Cardiac septum (tissue), 1 donor: ENCODE data around the gene MTF2. TPM values are rescaled to one million over a fixed set of nuclear protein-coding genes. Genes with fewer than 3 reads are reported as not detected.
"Not testable (repeated sequence)": the region's sequence is repeated elsewhere in the genome, so short reads cannot be mapped to it uniquely, and the experiment has no call there.

Experiments
- DNase-seq: peaks from one replicate; pipeline ENCODE4 v3.0.0-alpha.2; 2020; ENCODE audit warnings: low spot score
- intact Hi-C: fragments of 100-400 bp; cut with DNase I; formaldehyde crosslinking; loops from one replicate; pipeline ENCODE4 v1.14.0; 2022
- total RNA-seq: library from RNA; stranded (reverse); fragmentation: NEBNext Ultra II Directional; extraction: Animal tissue kit (Norgen Biotek cat#: 25700); gene quantifications from one replicate; pipeline ENCODE4 v1.2.1, GENCODE V29; 2021
- donor health status: DM: no; HTN: no; CAD: no.

MTF2 gene
- total RNA-seq, 1 donor from 2014 or later, result 7.0 TPM

DNA sequence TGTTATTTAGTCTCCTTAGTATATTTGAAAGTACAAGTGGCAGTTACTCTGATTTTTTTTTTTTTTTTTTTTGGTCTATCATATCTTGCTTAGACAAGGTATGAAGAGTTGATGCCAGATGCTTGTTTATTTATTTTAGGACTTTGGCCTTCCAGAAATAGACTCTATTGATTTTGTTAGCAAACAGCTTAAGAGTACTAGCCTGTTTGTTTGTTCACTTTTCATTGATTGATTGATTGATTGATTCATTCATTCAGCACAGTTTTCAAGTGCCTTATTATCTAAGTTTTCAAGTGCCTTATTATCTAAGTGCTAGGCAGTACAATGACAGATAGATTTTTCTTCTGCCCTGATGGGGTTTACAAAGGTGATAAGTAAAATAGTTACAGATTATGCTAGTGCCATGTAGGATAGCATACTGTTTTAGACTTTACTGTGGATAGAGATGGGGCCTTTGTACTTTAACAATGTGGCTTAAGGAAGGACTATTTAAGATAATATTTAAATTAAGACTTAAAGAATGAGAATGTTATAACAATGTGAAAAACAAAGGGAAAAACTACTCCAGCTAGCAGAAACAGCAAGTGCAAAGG, 50.5 kb downstream of the MTF2 start:
- no peak for DNase-seq
- intact Hi-C loops, result no loop called here

DNA sequence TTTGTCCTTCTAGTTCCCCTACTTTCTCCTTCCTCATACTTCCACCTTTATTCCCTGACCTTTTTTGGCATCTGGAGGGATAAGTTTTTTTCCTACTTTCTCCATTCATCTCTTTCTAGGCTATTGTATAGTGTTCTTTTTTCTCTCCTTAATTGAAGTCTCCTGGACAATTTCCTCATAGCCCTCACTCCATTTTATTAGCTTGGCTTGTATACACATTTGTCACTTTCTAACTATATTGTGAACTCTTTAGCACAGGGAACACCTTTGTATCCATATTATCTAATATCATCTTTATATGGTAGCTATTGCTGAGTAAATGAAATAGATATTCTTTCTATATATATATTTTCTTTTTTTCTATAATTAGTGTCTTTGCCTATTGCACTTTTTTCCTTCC, 53.6 kb downstream of the MTF2 start:
- no peak for DNase-seq
- intact Hi-C loops, result no loop called here

- intact Hi-C loops, result no loop called here
- no peak for DNase-seq
These were observed 57.4 kb downstream of the MTF2 start for GRCh38 chr1:93136445-93136844.

GRCh38 chr1:93137604-93138292, 58.7 kb downstream of the MTF2 start:
- intact Hi-C loops, result no loop called here

DNA sequence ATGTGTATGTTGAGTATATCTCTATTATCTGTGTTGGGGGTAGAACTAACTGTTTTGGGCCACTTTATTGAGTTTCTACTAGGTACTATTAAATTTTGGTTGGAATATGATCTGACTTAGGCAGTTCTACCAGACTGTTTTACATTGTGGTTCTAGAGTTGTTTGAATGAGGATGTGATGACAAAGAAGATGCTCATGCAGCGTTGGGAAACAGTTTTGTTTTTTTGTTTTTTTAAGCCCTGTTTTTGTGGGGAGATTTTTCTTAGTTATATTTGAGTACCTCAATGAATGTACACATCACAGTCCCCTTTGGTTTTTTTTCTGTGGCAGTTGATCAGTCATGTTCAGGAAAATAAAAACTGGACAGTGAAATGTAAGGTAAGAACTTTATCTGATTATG, 61.0 kb downstream of the MTF2 start:
- intact Hi-C loops, result no loop called here
- DNase-seq, result no peak

More at GRCh38 chr1:93137604-93138292, 58.7 kb downstream of the MTF2 start:
- no peak for DNase-seq

DNA sequence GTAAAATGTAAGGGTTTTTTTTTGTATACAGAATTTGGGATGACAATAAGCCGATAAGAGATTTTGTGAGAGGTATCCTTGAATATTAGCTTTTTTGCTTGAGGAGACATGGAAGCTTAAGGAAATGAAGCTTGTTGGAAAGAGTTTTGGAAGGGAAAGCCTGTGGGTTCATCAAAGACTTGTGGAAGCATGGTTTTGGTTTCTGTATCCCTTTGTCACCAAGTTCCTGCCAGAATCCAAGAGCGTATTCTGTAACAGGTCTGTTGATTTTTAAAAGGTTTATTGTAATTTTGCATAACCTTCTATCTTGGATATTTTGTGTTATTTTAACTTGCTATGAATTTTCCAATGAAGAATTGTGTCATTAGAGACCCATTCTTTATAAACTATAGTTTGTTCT, 63.1 kb downstream of the MTF2 start:
- DNase-seq, result no peak
- intact Hi-C loops, result no loop called here

- intact Hi-C loops, result no loop called here
- no peak for DNase-seq
These were observed 64.1 kb downstream of the MTF2 start for GRCh38 chr1:93143136-93143535.

DNA sequence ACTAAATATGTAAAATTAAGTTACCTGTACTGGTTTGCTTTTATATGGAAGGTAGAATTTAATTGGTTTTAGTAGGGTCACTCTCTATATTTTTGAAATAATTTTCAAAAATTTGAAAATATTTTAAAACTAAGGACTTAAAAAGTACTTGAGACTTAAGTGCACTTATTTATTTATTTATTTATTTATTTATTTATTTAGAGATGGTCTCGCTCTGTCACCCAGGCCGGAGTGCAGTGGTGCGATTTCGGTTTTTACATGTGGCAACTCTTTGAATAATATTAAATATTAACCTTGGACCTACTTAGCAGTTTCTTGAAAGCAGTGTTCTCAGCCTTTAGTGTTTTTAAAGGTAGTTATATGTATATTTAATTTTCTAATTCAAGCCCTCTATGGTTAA, 64.7 kb downstream of the MTF2 start:
- no peak for DNase-seq
- intact Hi-C loops, result no loop called here

DNA sequence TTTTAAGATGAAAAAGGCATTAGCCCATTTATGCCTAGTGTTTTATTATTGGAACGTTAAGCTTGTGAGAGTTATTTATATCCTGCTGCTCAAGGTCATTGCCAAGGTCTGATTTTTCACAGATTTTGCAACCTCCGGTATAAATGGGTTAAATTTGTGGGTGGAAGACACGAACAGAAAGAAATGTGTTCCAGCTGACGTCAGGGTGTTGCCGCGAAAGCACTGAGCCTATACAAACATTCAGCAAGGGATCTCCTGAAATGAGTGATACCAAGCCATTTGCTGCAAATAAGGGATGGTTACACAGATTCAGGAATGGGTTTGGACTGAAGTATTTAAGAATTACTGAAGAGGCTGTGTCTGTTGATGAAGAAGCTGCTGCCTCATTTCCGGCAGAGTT, 68.9 kb downstream of the MTF2 start:
- DNase-seq, result no peak
- intact Hi-C loops, result no loop called here

DNA sequence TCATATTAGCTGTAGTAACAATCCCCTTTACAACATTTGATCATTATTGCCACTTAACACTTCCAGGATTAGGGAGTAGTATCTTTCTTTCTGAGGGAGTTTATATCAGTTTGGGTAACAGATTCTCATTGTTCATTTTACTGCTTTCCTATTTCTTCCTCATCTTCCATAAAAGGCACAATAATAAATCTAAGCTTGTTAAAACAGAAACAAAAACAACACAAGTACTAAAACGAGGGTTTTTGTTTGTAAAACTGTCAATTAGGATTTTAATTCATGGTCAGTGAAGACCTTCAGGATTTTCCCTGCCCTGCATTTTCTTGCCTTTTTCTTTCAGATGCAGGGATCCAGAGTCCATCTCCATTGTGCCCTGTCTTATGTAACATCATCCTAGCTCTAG, 71.6 kb downstream of the MTF2 start:
- no peak for DNase-seq
- intact Hi-C loops, result no loop called here

DNA sequence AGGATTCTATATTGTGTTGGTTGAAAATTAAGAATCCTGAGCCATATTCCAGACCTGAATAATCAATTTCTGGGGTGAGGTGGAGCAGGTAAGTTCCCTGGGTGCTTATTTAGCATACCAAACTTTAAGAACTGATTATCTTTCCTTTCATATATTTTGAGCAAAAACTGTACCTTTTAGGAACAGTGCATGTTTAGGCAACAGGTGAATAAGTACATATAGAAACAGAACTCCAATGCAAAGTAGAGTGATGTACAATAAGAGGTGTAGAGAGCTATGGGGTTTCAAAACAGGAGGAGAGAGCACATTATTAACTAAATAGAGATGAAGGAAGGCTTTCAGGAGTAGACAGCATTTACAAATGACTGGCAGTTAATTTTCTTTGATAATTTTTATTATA, 72.4 kb downstream of the MTF2 start:
- DNase-seq, result no peak
- intact Hi-C loops, result no loop called here

DNA sequence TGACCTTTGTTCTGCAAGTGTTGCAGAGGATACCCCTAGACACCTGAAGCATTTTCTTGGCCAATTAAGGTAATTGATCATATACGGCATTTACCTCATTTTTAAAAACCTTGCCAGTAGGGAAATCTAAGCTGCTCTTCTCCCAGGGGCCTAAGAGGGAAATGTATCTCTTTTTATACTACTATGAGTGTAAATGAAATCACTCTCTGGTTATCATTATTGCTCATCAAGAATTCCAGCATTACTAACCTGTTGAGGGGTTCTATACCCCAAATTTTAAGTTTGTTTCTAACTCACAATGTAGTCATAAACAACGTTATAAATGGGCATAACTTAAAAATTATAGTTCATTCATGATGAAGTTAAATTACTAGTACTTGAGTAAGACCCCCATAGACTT, 73.8 kb downstream of the MTF2 start:
- no peak for DNase-seq
- intact Hi-C loops, result no loop called here

DNA sequence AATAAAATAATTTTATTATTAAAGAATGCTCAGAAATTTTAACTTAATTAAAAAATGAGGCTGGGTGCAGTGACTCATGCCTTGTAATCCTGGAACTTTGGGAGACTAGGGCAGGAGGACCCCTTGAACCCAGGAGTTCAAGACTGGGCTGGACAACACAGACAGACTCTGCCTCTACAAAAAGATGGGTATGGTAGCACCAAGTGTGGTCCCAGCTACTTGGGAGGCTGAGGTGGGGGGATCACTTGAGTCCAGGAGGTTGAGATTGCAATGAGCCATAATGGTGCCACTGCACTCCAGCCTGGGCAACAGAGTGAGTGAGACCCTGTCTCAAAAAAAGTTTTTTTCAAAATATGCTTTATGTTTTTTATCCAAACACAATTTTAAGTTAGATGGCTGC, 75.8 kb downstream of the MTF2 start:
- intact Hi-C loops, result no loop called here
- DNase-seq, result no peak

- intact Hi-C loops, result no loop called here
- no peak for DNase-seq
These were observed 76.3 kb downstream of the MTF2 start for GRCh38 chr1:93155335-93155734.

- intact Hi-C loops, result no loop called here
- DNase-seq, result no peak
These were observed 80.3 kb downstream of the MTF2 start for GRCh38 chr1:93159337-93159736.

DNA sequence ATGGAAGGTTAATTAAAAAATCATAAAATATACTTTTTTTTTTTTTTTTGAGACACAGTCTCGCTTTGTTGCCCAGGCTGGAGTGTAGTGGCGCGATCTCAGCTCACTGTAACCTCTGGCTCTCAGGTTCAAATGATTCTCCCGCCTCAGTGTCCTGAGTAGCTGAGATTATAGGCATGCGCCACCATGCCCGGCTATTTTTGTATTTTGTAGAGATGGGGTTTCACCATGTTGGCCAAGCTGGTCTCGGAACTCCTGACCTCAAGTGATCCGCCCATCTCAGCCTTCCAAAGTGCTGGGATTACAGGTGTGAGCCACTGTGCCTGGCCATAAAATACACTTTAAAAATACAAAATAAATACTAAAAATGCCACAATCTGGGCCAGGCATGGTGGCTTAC, 84.2 kb downstream of the MTF2 start:
- DNase-seq, intact Hi-C loops: not testable (repeated sequence)

DNA sequence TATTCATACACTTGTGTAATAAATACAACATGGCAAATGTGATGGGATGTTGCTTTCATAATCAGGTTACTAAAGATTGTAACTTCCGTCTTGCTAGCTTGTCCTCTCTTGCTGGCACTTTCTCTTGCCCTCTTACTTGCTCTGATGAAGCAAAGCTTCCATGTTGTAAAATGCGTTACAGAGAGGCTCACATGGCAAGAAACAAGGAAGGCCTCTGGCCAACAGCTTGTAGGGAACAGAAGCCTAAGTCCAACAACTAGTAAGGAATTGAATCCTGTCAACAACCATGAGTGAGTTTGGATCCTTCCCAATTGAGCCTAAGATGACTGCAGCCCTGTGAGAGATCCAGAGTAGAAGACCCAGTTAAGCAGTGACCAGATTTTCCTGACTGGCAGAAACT, 85.7 kb downstream of the MTF2 start:
- intact Hi-C loops, result no loop called here
- DNase-seq, result no peak

DNA sequence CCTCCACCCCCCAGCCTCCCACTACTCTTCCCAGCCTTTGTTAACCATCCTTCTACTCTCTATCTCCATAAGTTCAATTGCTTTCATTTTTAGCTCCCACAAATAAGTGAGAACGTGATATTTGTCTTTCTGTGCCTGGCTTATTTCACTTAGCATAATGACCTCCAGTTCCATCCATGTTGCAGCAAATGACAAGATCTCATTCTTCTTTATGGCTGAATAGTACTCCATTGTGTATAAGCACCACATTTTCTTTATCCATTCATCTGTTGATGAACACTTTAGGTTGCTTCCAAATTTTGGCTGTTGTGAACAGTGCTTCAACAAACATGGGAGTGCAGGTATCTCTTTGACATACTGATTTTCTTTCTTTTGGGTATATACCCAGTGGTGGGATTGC, 86.8 kb downstream of the MTF2 start:
- DNase-seq, intact Hi-C loops: not testable (repeated sequence)

DNA sequence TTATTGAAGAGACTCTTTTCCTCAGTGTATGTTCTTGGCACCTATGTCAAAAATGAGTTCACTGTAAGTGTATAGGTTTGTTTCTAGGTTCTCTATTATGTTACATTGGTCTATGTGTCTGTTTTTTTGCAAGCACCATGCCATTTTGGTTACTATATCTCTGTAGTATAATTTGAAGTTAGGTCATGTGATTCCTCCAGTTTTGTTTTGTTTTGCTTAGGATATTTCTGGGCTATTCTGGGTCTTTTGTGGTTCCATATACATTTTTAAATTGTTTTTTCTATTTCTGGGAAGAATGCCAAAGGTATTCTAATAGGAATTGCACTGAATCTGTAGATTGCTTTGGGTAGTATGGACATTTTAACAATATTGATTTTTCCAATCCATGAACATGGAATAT, 87.9 kb downstream of the MTF2 start:
- intact Hi-C loops, result no loop called here
- DNase-seq, result no peak

DNA sequence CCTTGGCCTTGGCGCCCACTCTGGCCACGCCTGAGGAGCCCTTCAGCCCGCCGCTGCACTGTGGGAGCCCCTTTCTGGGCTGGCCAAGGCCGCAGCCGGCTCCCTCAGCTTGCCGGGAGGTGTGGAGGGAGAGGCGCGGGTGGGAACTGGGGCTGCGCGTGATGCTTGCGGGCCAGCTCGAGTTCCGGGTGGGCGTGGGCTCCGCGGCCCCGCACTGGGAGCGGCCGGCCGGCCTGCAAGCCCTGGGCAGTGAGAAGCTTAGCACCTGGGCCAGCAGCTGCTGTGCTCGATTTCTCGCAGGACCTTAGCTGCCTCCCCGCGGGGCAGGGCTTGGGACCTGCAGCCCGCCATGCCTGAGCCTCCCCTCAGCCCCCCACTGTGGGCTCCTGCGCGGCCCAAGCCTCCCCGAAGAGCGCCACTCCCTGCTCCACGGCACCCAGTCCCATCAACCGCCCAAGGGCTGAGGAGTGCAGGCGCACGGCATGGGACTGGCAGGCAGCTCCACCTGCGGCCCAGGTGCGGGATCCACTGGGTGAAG, 91.1 kb downstream of the MTF2 start:
- DNase-seq, intact Hi-C loops: not testable (repeated sequence)

GRCh38 chr1:93171549-93172034, 92.5 kb downstream of the MTF2 start:
- DNase-seq, result no peak
- intact Hi-C loops, result no loop called here
